22Rv1 (cell line): ENCODE measurements around the gene UVRAG.

Source experiments
- ZFX ChIP-seq: fragments of 450-650 bp; IDR thresholded peaks from 2 replicates; pipeline ENCODE4 v1.6.1; 2017; ENCODE audit warnings: antibody characterized with exemption, borderline replicate concordance
- TF ChIP-seq, protein P1 (sequence below): fragments of 450-650 bp; IDR thresholded peaks from 2 replicates; pipeline ENCODE4 v1.5.1; 2017; ENCODE audit warnings: mild to moderate bottlenecking

DNA sequence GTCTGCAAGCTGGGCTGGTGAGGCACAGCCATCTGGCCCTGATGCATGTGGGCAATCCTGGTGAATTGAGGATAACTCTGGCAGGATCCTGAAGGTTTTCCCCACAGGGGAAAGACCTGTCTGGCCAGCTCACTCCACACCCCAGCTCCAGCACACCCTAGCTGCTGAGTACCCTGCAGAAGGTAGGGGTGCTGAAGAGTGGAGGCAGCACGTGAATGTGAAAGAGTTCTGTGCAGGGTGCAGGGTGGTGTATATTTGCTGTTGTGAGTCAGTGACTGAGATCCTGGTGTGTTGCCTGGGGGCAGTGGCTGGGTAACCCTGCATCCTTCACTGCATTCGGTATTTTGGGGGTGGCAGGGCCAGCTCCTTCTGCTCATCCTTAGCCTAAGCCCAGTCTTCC lies 24.0 kb upstream of the UVRAG start:
- TF ChIP-seq, protein P1, sequence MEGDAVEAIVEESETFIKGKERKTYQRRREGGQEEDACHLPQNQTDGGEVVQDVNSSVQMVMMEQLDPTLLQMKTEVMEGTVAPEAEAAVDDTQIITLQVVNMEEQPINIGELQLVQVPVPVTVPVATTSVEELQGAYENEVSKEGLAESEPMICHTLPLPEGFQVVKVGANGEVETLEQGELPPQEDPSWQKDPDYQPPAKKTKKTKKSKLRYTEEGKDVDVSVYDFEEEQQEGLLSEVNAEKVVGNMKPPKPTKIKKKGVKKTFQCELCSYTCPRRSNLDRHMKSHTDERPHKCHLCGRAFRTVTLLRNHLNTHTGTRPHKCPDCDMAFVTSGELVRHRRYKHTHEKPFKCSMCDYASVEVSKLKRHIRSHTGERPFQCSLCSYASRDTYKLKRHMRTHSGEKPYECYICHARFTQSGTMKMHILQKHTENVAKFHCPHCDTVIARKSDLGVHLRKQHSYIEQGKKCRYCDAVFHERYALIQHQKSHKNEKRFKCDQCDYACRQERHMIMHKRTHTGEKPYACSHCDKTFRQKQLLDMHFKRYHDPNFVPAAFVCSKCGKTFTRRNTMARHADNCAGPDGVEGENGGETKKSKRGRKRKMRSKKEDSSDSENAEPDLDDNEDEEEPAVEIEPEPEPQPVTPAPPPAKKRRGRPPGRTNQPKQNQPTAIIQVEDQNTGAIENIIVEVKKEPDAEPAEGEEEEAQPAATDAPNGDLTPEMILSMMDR = no peak
- no peak for TF ChIP-seq ZFX
